Astrocyte (in vitro differentiated cells and primary cell): ENCODE results near the gene ZNF132.

Source experiments
- CTCF ChIP-seq: IDR thresholded peaks from 2 replicates; pipeline ENCODE4 v1.5.1; 2011; ENCODE audit warnings: low read depth, mild to moderate bottlenecking, inconsistent platforms, low read length, moderate library complexity; ENCODE audit not compliant: insufficient read depth
- EZH2 ChIP-seq: IDR thresholded peaks from 2 replicates; pipeline ENCODE4 v1.6.1; 2012; ENCODE audit warnings: mild to moderate bottlenecking, low read length, inconsistent platforms; ENCODE audit not compliant: insufficient read depth

GRCh38 chr19:58399903-58400302, 40.0 kb downstream of the ZNF132 start:
- no peak for TF ChIP-seq CTCF
- no peak for TF ChIP-seq EZH2
